HG02884 (cell line): Measurements from ENCODE around the gene KIAA1217.

ENCODE experiments used
- ATAC-seq: cut with Tn5 transposase; IDR thresholded peaks from one replicate; pipeline ENCODE4 v1.9.1; 2021; ENCODE audit warnings: mild to moderate bottlenecking, moderate library complexity; ENCODE audit not compliant: unreplicated experiment

KIAA1217 gene

DNA sequence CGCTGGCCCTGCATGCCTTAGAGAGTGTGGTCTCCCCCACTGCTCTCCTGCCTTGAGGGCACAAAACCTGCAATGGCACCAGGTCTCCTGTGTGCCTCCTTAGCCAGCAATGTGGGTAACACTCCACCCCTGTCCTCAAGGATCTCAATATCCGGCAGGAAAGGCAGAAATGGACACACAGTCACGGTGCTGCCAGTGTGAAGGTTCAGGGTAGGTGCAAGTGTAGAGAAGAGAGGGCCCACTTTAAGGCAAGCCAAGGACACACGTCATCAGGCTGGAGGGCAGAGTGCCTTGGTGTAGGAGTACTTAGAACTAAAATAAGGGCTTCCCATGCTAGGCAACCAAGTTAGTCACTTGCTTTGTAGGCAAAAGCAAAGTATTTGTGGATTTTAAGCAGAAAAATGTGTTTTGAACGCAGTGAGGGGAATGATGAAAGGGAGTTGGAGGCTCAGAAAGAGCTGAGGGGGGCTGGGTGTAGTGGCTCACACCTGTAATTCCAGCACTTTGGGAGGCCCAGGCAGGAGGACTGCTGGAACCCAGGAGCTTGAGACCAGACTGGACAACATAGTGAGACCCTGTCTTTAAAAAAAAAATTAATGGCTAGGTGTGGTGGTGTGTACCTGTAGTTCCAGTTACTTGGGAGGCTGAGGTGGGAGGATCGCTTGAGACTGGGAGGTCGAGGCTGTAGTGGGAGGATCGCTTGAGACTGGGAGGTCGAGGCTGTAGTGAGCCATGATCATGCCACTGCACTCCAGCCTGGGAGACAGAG is 361.9 kb downstream of the KIAA1217 start:
- no peak for ATAC-seq

DNA sequence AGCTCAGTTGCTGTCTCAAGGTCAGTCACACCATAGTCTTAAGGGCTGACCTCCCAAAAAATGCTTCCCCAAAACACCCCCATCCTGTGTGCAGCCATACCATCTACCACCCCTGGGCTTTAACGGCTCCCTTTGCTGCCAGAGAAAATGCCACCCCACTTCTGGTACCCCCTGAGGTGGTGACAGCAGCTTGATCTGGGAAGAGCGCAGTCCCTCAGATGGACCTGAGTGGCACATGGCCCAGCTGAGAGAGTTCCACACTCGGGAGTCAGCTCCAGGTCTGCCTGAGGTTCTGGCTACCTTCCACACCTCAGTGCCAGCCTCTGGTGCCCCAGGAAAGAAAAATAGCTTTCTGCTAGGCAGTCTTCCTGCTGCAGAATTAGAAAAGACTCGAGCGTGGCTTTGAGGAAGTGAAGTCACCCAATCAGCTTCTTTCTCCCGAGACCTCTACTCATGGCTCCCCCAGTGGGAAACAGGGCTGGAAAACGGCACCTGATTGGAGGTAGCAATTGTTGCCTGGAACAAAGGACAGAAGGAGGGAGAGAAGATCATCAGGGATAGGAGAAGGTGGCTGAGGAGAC is 363.0 kb downstream of the KIAA1217 start:
- no peak for ATAC-seq

DNA sequence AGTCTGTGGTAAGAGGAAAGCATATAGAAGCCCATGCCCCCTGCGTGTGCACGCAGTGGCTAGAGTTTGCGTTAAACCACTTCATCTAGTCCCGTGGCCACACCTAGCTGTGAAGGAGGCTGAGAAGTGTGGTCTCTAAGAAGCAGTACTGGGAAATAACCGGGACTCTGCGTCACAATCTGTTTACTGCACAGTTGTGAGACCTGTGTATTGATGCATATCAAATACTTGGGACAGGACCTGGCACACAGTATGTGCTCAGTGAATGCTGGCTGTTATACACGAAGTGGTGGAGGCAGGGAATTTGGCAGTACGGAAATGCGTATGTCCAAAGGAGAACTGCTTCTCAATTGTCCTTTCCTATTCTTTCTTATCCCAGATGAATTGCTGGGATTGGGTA is 365.2 kb downstream of the KIAA1217 start:
- ATAC-seq, result no peak

DNA sequence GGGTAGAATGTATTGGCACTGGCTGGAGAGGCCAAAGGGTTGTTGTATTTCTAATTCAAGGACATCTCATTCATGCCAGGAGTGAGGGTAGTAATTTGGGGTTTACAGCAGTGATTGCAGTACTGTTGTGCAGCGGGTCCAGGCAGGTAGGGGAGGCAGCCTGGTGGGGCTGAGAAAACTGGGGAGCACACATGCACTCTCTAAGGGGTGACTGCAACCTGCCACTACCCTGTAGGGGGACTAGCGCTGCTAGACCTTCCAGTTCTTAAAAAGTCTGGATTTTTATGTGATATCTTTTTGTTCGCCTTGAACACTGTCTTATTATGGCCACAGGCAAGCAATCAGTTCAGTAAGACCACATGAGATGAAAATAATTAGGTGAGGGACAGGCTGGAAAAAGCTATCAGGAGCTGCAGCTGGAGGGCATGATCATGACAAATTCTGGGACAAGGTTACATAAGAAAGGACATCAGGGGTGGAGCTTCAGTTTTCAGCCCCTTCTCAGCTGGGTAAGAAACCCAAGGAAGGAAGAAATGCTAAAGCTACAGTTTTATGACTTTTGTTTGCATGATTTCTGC is 365.7 kb downstream of the KIAA1217 start:
- ATAC-seq, result no peak

DNA sequence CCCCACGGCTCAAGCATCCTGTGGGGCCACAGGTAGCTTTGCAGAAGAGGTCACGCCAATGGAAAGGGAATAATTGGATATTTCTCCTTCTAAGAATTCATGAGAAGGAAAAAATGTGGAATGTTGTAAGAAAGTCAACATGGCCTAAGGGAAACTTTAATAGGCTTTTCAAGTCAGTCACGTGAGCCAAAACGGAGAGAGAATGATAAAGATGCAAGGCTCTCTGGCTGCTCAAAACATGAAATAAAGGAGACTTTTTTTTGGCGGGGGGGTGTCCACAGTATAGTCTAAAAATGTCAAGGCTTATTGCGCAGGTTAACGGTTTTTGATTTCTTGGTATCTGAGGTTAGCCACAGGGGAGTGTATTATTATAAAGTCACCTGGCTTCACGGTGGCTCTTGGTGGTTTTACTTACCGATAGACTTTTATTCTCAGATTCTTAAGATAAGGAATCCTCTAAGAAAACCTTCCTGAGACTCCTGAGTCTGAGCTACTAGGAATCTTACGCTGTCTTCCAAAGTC is 366.6 kb downstream of the KIAA1217 start:
- no peak for ATAC-seq

- no peak for ATAC-seq
These were observed 370.5 kb downstream of the KIAA1217 start for GRCh38 chr10:24579448-24579847.

GRCh38 chr10:24579906-24580305 is 371.0 kb downstream of the KIAA1217 start:
- ATAC-seq, result no peak

GRCh38 chr10:24589265-24589664 is 380.3 kb downstream of the KIAA1217 start:
- no peak for ATAC-seq

GRCh38 chr10:24590697-24591457 is 381.9 kb downstream of the KIAA1217 start:
- no peak for ATAC-seq

GRCh38 chr10:24596217-24596930 is 387.4 kb downstream of the KIAA1217 start:
- ATAC-seq, result no peak

DNA sequence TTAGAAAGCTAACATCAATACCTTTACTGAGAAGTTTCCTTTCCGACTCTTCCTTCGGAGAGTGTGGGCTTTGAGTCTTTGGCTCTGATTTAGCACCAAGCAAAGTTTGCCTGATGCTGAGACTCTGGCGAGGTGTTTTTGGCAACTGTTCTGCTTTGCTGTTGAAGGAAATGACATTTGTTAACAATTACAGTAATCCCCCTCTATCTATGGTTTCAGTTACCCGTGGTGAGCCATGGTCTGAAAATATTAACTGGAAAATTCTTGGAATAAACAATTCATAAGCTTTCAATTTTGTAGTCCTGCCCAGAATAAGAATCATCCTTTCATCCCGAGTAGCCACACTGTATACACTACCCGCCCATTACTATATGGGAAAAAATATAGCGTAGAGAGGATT is 388.5 kb downstream of the KIAA1217 start:
- no peak for ATAC-seq
